Medulla oblongata (tissue), 1 donor: ENCODE results near the gene MAPK8IP1.
A peak's percentile ranks its signal among the peaks of the same experiment; 100 is the strongest.

Experiments
- DNase-seq: peaks from one replicate; pipeline ENCODE4 v3.0.0-alpha.2; 2015; ENCODE audit errors: extremely low spot score

The MAPK8IP1 gene

GRCh38 chr11:45926536-45927331 is 41.3 kb downstream of the MAPK8IP1 start:
- no peak for DNase-seq

DNA sequence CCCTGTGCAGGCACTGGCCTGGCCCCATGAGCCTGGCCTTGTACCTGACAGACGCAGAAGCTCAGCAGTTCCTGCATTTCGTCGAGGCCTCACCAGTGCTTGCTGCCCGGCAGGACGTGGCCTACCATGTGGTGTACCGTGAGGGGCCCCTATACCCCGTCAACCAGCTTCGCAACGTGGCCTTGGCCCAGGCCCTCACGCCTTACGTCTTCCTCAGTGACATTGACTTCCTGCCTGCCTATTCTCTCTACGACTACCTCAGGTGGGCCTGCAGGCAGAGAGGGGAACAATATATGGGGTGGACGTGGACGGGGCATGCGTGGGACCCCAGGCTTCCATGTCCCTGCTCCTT is 41.9 kb downstream of the MAPK8IP1 start:
- DNase-seq, result no peak

DNA sequence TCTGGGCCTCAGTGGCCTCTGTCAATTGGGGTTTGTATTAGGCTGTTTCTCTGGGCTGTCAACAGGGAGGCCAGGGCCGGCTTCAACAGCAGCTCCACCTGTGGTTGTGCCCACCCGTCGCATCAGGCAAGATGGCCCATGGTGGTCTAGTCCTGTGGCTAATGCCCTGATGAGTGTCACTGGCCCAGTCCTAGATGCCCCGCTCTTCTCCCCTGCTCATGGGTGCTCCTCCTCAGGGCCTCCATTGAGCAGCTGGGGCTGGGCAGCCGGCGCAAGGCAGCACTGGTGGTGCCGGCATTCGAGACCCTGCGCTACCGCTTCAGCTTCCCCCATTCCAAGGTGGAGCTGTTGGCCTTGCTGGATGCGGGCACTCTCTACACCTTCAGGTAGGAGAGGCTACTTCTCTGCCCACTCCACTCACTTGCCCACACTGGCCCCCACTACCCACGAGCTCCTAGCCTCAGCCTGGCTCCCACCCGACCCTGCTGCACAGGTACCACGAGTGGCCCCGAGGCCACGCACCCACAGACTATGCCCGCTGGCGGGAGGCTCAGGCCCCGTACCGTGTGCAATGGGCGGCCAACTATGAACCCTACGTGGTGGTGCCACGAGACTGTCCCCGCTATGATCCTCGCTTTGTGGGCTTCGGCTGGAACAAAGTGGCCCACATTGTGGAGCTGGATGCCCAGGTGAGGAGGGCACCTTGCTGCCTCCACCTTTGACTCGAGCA is 42.4 kb downstream of the MAPK8IP1 start:
- DNase-seq, result no peak

- no peak for DNase-seq
Observed at GRCh38 chr11:45928535-45929215, 43.2 kb downstream of the MAPK8IP1 start.

GRCh38 chr11:45929486-45930030 is 44.1 kb downstream of the MAPK8IP1 start:
- DNase-seq, result no peak

DNA sequence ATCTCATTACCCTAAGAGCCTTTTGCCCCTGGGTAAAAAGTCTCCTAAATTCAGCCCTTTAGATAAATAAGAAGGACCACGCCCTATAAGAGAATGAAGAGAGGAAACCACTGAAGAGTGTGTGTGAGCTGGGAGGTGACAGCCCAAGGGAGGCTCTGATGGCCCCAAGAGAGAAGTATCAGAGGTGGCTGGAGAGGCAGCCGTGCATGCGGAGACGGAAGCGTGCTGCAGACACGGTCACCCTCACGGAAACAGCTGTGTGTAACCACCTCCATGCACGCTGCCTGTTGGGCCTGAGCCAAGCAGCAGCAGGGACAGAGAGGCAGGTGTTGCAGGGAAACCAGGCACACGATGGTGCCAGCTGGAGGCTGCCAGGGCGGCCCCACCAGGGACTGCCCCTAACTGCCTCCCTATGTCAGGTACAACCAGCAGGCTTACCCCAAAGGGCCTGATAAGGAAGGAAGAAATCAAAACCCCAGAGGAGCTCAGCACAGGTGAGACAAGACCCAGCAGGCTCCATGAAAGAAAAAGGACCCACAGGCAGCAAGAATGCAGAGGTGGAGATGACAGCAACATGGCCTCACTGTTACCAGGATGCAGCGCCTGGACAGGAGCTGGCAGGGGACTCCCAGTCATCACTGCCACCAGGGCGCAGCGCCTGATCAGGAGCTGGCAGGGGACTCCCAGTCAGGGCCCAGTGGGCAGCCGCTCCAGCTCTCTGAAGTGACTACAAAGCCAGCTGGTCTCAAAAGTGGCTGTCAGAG is 44.8 kb downstream of the MAPK8IP1 start:
- DNase-seq, result peak; percentile 55

DNA sequence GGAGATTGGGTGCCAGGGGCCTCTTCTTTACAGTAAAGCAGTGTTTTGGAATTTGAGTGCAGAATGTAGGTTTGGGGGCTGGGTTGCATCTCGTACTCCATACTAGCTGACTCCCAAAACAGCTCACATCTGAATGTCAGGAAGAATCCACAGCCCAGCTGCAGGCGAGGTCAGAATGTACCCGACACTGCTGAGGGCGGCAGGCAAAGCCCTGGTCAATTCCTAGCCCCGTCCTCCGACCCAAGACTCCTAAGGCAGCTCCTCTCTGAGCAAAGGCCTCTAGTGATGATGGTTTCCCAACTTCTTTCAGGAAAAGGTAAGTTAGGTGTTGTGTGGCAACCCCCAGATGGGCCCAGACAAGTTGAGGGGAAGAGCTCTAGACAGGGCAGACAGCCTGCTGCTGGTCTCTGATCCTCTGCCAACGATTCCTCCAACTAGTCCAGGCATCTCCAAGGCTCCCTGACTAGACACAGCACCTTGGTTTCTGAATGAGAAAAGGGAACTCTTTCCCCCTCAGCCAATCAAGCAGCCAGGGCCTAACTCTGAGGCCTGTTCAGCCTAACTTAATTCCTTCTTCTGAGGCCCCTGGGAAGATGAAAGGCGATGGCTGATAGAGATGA is 45.6 kb downstream of the MAPK8IP1 start:
- DNase-seq, result no peak

- no peak for DNase-seq
Observed at GRCh38 chr11:45931739-45932138, 46.3 kb downstream of the MAPK8IP1 start.

- no peak for DNase-seq
Observed at GRCh38 chr11:45932217-45932616, 46.8 kb downstream of the MAPK8IP1 start.

- DNase-seq, result peak; percentile 42
Observed at GRCh38 chr11:45933131-45933831, 47.8 kb downstream of the MAPK8IP1 start.

GRCh38 chr11:45933846-45934579 is 48.6 kb downstream of the MAPK8IP1 start:
- DNase-seq, result no peak

DNA sequence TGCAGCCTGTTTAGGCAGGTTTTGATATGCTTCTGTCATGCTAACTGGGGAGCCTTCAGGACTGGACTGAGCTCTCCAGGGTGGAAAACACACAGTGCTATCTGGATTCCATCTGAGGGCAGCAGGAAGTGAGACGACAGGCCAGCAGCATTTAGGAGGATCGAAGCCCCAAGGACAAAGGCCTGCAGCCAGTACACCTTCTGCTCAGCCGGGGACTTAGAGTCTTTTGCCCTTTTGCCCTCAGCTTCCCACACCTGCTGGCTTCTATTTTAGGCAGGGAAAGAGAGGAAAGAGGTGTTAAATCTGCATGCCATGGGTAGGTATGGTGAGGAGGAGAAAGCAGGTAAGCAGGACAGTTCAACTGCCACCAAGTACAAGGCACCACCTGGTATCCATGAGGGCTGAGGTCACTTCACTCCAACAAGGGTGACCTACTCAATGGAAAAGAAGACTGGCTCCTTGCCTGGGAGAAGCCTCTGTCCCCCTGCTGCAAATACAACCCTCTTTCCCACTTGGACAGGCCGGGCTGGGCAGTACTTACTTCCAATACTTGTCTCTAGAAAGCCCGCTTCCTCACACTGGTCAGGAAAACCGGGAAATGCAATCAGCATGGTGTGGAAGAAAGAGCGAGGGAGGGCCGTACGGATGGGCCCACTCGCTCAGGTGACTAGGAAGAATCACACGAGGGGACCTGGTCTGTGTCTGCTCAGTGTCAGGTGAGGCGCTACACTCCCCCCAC is 49.3 kb downstream of the MAPK8IP1 start:
- DNase-seq, result no peak

- DNase-seq, result no peak
Observed at GRCh38 chr11:45935349-45936064, 50.1 kb downstream of the MAPK8IP1 start.

GRCh38 chr11:45936511-45937054 is 51.1 kb downstream of the MAPK8IP1 start:
- no peak for DNase-seq

DNA sequence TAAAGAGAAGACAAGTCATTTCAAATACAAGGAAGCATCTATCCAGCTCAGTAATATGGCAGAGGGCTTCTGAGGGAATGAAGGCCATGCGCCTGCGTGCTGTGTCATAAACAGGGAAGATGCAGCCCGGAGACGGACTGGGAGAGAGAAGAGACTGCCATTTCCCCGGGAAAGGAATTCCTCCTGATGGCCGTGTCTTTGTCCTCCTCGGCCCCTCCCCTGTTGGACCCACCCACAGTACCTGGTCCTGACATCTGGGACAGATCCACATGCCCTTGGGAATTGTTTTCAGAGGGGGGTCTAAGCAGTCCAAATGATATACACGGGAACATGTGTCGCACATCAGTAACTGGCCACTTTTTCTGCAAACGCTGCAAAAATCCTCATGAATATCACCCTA is 52.5 kb downstream of the MAPK8IP1 start:
- no peak for DNase-seq

GRCh38 chr11:45939836-45940235 is 54.4 kb downstream of the MAPK8IP1 start:
- DNase-seq, result no peak

- no peak for DNase-seq
Observed at GRCh38 chr11:45941285-45941684, 55.8 kb downstream of the MAPK8IP1 start.

DNA sequence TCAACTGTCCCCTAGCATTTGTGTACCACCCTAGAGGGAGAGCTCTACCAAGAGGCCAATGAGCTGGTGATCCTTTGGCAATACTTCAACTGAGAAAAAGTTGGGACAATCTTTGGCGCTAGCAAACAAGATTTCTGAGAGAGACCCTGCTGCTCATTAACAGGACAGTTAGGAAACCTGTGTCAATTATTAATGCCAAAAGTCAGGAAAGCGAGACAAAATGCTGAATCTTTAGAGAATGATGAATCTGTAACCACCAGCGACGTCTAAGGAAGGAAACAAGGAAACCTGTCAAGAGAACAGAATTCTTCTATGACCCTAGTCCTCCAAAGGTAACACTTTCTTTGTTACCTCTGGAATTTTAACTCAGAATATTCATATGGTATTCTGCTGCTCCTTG is 56.9 kb downstream of the MAPK8IP1 start:
- no peak for DNase-seq
